Upper lobe of left lung (tissue), 4 donors: Measurements from ENCODE around the gene EXPH5.

Experiments
- EP300 ChIP-seq, 4 donors: sonication (generic); formaldehyde crosslinking; IDR thresholded peaks; one replicate each; pipeline ENCODE4 v1.5.1; 2017; ENCODE audit warnings: antibody characterized with exemption in 4 of 4, control low read depth in 2 of 4
- POLR2A ChIP-seq, 4 donors: fragments of 450-650 bp; IDR thresholded peaks; one replicate each; pipeline ENCODE4 v1.5.1; 2016 to 2017; ENCODE audit warnings: antibody characterized with exemption in 4 of 4, mild to moderate bottlenecking in 2 of 4
- TF ChIP-seq, protein P1 (sequence below), 6 experiments: fragments of 450-650 bp in 4 of 6; fragments of 200-600 bp in 2 of 6; sonication (generic) in 2 of 6; IDR thresholded peaks; one replicate each; pipeline ENCODE4 v1.5.1; 2016 to 2019; ENCODE audit warnings: antibody characterized with exemption in 6 of 6

GRCh38 chr11:108474664-108475463 lies 118.7 kb downstream of the EXPH5 start:
- TF ChIP-seq, protein P1, sequence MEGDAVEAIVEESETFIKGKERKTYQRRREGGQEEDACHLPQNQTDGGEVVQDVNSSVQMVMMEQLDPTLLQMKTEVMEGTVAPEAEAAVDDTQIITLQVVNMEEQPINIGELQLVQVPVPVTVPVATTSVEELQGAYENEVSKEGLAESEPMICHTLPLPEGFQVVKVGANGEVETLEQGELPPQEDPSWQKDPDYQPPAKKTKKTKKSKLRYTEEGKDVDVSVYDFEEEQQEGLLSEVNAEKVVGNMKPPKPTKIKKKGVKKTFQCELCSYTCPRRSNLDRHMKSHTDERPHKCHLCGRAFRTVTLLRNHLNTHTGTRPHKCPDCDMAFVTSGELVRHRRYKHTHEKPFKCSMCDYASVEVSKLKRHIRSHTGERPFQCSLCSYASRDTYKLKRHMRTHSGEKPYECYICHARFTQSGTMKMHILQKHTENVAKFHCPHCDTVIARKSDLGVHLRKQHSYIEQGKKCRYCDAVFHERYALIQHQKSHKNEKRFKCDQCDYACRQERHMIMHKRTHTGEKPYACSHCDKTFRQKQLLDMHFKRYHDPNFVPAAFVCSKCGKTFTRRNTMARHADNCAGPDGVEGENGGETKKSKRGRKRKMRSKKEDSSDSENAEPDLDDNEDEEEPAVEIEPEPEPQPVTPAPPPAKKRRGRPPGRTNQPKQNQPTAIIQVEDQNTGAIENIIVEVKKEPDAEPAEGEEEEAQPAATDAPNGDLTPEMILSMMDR (IDR thresholded peaks at IDR 0.05), result no peak
- no peak for TF ChIP-seq EP300 (IDR thresholded peaks at IDR 0.05)
- no peak for TF ChIP-seq POLR2A (IDR thresholded peaks at IDR 0.05)
